ENCODE measurements around the gene LY6G5C. TPM values are rescaled to one million over a fixed set of nuclear protein-coding genes. Genes with fewer than 3 reads are reported as not detected.

LY6G5C gene
- total and polyA plus RNA-seq, 9 donors: 1.2 to 3.7 (median 2.2) TPM; not detected in 1

DNA sequence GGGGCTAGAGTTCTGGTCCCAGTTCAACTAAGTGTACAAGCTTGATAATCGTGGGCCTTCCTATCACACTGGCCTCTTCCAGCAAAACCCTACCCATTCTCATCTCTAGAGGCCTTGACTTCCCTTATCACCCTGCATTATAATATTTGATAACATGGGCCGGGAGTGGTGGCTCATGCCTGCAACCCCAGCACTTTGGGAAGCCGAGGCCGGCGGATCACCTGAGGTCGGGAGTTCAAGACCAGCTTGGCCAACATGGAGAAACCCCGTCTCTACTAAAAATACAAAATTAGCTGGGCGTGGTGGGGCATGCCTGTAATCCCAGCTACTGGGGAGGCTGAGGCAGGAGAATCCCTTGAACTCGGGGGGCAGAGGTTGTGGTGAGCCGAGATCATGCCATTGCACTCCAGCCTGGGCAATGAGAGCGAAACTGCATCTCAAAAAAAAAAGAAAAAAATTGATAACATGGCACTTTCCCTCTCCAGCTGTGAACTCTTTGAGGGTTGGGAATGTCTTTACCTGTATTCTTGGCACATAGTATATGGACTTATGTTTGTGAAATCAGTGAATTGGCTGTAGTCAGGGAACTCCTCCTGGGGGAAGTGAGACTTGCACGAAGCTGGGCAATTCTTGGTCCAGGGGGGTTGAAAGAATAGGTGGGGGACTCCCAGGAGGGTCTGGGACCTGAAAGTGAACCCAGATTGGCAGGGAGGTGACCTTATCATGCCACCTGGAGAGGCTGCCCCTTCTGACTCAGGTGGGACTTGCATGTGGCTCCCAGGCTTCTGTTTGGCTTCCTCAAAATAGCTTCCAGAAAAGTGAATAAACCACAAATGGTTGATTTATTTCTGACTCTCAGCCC is 19.4 kb downstream of the LY6G5C start:
- no peak overlapping the region for H3K4me3 ChIP-seq
- intact Hi-C loops (cut with DNase I): no loop called here

DNA sequence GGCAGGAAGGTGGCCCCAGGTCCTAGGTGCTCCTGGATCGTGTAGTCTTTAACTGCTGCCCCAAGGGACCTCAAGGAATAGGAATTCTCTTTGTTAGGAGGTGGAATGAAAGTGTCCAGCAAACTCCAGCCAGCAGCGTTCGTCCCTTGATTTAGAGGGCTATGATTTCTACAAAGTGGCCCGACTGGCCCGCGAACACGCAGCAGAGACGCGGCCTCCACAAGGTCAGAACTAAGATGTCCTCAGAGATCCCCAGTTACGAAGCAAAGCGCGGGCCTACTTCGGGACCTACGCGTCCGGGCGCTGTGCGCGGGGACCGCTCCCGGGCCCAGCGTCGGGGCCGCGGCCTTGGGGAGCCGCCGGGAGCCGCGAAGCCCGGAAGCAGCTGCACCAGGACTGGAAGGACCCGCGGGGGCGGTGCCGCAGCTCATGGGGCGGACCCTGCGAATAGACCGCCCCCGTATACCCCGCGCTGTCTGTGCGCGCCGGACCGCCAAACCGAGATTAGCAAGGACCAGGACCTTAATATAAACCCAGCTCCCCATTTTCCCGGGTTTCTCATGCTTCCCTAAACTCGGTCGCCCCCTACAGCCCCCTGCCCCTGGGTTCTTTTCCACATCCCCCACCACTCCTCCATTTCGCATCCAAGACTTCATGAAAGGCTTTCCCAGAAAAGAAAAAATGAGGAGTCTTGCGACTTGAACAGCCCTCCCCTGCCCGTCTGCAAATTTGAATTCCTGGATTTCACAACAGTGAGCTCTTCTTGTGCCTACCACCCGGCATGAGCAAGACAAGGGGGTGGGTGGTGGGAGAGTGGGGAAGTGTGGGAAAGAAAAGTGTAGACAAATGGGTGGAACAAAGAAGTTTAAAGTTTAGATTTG is 20.2 kb downstream of the LY6G5C start, which contains the start of gene C6orf47:
Gene C6orf47 (minus strand): TSS at position 398 of the 881 bp plus-strand sequence. CDS start 831 bp downstream, outside the sequence.
- TF ChIP-seq, protein P1, sequence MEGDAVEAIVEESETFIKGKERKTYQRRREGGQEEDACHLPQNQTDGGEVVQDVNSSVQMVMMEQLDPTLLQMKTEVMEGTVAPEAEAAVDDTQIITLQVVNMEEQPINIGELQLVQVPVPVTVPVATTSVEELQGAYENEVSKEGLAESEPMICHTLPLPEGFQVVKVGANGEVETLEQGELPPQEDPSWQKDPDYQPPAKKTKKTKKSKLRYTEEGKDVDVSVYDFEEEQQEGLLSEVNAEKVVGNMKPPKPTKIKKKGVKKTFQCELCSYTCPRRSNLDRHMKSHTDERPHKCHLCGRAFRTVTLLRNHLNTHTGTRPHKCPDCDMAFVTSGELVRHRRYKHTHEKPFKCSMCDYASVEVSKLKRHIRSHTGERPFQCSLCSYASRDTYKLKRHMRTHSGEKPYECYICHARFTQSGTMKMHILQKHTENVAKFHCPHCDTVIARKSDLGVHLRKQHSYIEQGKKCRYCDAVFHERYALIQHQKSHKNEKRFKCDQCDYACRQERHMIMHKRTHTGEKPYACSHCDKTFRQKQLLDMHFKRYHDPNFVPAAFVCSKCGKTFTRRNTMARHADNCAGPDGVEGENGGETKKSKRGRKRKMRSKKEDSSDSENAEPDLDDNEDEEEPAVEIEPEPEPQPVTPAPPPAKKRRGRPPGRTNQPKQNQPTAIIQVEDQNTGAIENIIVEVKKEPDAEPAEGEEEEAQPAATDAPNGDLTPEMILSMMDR (IDR thresholded peaks at IDR 0.05): no peak
- TF ChIP-seq POLR2A (IDR thresholded peaks at IDR 0.05) (peak; percentile 86), EP300 (IDR thresholded peaks at IDR 0.05) (no peak)
- Histone ChIP-seq H3K4me1 (ENCODE audit: insufficient read depth) (peaks cover 25% of the 10 kb centered on the region), H3K27me3 (no peaks in the 10 kb centered on the region), H3K4me3 (peak within 1 kb of the TSS; percentile 86), H3K36me3 (no peaks in the 10 kb centered on the region), H3K9me3 (no peaks in the 10 kb centered on the region), H3K27ac (peak within 1 kb of the TSS; percentile 27 to 55)
- WGBS, 3 donors: 0 to 1% (median 0%) methylated on average over 51 to 52 of the region's 52 CpGs
- peak; percentile 88 to 93 (median 88) for DNase-seq
- intact Hi-C loops (cut with DNase I): no loop called here

More for the DNA sequence above, 19.4 kb downstream of the LY6G5C start:
- Histone ChIP-seq H3K27ac (peak overlapping the region in 1 of 2 donors; percentile 27), H3K36me3 (no peaks in the 10 kb centered on the region), H3K4me1 (ENCODE audit: insufficient read depth) (peaks cover 25% of the 10 kb centered on the region), H3K9me3 (no peaks in the 10 kb centered on the region), H3K27me3 (no peaks in the 10 kb centered on the region)
- TF ChIP-seq, protein P1 (IDR thresholded peaks at IDR 0.05): no peak
- TF ChIP-seq EP300 (IDR thresholded peaks at IDR 0.05) (no peak), POLR2A (IDR thresholded peaks at IDR 0.05) (no peak)
- WGBS, 3 donors: 62 to 69% (median 63%) methylated on average over 12 of the region's 12 CpGs
- no peak for DNase-seq

DNA sequence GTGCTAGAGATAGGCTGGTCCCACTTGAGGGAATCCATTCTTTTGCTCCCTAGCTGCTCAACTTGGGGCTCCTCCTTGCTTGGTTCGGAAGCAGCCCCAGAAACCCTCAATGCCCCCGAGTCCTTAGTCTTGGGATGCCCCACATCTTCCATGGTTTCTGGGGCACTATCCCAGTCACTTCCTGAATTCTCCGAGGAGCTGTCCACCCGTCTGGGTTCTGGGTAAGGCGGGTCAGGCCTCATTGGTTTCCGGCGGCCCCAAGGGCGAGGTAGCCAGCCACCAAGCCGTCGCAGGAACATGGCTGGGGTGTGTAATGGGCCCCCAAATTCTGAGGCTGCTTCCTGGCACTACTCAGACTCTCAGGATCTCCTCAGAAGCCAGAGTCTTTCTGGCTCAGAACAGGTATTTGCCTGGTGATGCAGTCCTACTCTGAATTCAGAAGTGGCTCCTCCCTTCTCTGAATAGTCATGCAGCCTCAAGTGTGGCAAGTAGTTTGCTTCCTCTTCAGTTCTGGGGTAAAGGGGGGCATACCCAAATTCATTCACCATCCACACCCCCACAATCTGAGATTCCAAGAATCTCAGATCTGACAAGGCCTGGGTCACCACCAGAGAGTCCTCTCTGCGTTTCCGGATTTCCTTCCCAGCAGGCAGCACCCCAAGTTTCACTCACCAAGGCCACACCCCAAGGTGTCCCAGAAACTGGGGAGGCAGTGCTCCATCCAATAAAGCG is 21.1 kb downstream of the LY6G5C start:
- H3K9me3 ChIP-seq: no peaks in the 10 kb centered on the region
- DNase-seq: no peak
- peaks cover 25% of the 10 kb centered on the region for H3K4me1 ChIP-seq (ENCODE audit: insufficient read depth)
- intact Hi-C loops (cut with DNase I): no loop called here
- no peaks in the 10 kb centered on the region for H3K27me3 ChIP-seq
- no peaks in the 10 kb centered on the region for H3K36me3 ChIP-seq
- H3K4me3 ChIP-seq: peak overlapping the region; percentile 86
- TF ChIP-seq POLR2A (IDR thresholded peaks at IDR 0.05) (no peak), EP300 (IDR thresholded peaks at IDR 0.05) (no peak)
- TF ChIP-seq, protein P1 (IDR thresholded peaks at IDR 0.05): no peak
- 8 to 14% (median 8%) methylated on average over 13 of the region's 13 CpGs for WGBS, 3 donors
- H3K27ac ChIP-seq: peak overlapping the region; percentile 27 to 55

Data from ovary (tissue), 9 donors.